Left renal cortex interstitium (tissue), 4 donors: ENCODE results near the gene PCDHGA8. TPM values are rescaled to one million over a fixed set of nuclear protein-coding genes. Genes with fewer than 3 reads are reported as not detected.
"Not testable (repeated sequence)": the region's sequence is repeated elsewhere in the genome, so short reads cannot be mapped to it uniquely, and the experiment has no call there.

Experiments used
- DNase-seq, 4 donors: peaks; one replicate each; pipeline ENCODE4 v3.0.0-alpha.2; 2013; ENCODE audit warnings: low read depth in 4 of 4, low spot score in 2 of 4, missing footprints in 1 of 4
- polyA plus RNA-seq, 4 donors: library from polyadenylated mRNA; unstranded; fragments of 120-200 nt; gene quantifications; one replicate each; pipeline ENCODE4 v1.2.1, GENCODE V29; 2013; ENCODE audit not compliant: insufficient read length in 4 of 4

Gene PCDHGA8
- under 1 TPM; 0.46 to 0.55 (median 0.51) TPM for polyA plus RNA-seq

DNA sequence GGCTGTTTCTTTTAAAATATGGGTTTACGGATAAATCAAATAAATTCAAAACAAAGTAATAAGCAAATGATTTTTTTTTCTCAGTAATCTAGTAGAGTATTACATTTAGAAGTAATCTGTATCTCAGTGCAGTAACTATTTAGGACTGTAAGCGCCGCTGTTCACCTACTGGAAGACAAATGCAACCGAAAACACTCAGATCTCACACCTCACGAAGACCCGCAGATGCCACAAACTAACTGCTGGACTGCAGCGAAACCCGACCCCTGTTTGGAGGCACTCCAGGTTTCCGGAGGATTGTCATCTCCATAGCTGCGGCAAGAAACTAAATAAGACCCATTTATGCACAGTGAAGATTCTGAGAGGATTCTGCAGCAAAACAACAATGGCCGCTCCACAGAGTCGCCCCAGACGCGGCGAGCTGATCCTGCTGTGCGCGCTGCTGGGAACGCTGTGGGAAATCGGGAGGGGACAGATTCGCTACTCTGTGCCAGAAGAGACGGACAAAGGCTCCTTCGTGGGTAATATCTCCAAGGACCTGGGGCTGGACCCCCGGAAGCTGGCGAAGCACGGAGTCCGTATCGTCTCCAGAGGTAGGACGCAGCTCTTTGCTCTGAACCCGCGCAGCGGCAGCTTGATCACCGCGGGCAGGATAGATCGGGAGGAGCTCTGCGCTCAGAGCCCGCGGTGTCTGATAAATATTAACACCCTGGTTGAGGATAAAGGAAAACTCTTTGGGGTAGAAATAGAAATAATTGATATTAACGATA is at the start of gene PCDHGA8:
TSS of gene PCDHGA8 (plus strand) at position 205 of the 770 bp plus-strand sequence. CDS start at position 386, 181 bp downstream.
- no peak for DNase-seq

DNA sequence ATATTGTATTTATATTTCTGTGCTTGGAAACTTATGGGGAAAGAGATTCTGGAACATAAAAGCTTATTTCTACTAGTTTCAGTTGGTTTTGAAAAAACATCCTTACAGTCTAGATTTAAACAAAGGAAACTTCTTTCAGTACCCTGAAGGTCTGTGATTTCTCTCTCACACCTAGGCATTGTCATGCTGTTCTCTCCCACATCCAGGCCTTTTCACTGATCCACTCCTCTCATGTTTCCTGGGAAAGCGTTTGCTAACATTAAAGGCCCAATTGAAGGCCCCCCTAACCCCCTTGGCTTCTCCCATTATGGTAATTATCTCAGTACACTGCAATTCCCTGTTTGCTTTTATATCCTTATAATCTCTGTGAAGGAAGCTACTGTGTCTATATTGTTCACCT is 49.7 kb upstream of the PCDHGA8 start:
- DNase-seq = no peak

DNA sequence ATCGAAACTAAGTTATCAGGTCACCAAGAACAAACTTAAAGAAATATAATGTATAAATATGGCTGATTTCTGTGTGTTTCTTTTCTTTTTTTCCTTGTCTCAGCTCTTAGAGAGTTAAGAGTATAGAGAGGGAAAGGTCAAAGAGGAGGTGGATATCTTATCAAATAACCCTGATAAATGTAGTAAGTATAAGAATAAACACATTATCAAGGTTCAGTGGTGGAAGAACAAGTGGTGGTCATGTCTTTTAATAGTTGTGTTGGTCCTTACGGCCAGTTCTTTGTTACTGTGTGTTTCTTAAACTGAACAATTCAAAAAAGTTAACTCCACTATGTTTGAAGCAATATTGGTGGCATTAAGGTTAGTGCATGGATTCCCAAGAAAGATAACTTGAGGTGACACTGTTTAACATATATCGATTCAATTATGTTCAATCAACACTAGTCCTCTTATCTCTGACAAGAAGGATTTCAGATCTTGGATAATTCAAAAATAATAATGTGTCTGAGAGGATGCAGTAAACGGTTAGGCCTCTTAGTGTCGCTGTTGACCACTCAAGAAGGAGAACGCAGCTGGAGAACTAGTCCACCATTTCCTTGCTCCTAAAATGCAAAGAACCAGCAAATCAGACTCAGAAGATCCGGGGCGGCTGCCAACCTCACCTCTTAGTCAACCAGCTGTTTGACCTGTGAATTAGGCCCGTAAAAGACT is 49.0 kb upstream of the PCDHGA8 start, which contains the start of gene PCDHGA3:
TSS of gene PCDHGA3 (plus strand) at position 588 of the 711 bp plus-strand sequence. CDS start 205 bp downstream, outside the sequence.
- no peak for DNase-seq

DNA sequence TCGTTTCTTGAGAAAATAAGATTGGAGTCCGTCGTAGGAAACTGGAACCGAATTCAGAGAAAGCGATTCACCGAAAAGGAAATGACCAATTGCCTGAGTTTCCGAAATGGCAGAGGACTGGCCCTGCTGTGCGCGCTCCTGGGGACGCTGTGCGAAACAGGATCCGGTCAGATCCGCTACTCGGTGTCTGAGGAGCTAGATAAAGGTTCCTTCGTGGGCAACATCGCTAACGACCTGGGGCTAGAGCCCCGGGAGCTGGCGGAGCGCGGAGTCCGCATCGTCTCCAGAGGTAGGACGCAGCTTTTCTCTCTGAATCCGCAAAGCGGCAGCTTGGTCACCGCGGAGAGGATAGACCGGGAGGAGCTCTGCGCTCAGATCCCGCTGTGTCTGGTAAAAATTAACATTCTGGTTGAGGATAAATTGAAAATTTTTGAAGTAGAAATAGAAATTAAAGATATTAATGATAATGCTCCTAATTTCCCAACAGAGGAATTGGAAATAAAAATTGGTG is 48.4 kb upstream of the PCDHGA8 start:
- DNase-seq = no peak

DNA sequence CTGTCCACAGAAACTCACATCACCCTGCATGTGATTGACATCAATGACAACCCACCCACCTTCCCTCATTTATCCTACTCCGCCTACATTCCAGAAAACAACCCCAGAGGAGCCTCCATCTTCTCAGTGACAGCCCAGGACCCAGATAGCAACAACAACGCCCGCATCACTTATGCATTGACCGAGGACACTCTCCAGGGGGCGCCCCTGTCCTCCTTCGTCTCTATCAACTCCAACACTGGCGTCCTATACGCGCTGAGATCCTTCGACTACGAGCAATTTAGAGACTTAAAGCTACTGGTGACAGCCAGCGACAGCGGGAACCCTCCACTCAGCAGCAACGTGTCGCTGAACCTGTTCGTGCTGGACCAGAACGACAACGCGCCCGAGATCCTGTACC is 47.1 kb upstream of the PCDHGA8 start:
- DNase-seq = no peak

DNA sequence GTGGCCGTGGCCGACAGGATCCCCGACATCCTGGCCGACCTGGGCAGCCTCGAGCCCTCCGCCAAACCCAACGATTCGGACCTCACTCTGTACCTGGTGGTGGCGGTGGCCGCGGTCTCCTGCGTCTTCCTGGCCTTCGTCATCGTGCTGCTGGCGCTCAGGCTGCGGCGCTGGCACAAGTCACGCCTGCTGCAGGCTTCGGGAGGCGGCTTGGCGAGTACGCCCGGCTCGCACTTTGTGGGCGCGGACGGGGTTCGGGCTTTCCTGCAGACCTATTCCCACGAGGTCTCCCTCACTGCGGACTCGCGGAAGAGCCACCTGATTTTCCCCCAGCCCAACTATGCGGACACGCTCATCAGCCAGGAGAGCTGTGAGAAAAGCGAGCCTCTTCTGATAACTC is 46.4 kb upstream of the PCDHGA8 start:
- DNase-seq = not testable (repeated sequence)

DNA sequence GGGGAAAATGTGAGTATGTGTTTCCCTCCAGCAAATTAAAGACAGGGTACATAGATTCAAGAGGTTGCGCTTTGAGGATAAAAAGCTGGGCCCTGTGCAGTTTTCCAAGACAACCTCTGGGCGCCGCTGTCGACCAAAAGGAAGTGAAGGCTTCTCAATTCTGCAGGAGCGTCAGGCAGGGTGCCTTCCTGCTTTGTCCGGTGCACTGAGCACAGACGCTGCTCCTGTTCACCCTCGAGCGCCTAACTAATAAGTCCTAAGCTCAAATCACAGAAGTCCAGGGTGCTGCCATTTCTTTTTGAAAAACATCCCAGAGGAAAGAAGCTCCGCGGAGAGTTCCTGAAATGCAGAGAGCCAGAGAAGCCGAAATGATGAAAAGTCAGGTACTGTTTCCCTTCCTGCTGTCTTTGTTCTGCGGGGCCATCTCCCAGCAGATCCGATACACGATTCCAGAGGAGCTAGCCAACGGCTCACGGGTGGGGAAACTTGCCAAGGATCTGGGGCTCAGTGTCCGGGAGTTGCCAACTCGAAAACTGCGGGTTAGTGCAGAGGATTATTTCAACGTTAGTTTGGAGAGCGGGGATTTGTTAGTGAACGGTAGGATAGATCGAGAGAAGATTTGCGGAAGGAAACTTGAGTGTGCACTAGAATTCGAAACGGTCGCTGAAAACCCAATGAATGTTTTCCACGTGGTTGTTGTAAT is 42.4 kb upstream of the PCDHGA8 start, which contains the start of gene PCDHGB1:
TSS of gene PCDHGB1 (plus strand) at position 183 of the 703 bp plus-strand sequence. CDS start at position 345, 162 bp downstream.
- DNase-seq = no peak

DNA sequence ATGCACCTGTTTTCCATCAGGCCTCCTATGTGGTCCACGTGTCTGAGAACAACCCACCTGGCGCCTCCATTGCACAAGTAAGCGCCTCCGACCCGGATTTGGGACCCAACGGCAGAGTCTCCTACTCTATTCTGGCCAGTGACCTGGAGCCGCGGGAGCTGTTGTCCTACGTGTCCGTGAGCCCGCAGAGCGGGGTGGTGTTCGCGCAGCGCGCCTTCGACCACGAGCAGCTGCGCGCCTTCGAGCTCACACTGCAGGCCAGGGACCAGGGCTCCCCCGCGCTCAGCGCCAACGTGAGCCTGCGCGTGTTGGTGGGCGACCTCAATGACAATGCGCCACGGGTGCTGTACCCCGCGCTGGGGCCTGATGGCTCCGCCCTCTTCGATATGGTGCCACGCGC is 40.8 kb upstream of the PCDHGA8 start:
- DNase-seq = no peak

DNA sequence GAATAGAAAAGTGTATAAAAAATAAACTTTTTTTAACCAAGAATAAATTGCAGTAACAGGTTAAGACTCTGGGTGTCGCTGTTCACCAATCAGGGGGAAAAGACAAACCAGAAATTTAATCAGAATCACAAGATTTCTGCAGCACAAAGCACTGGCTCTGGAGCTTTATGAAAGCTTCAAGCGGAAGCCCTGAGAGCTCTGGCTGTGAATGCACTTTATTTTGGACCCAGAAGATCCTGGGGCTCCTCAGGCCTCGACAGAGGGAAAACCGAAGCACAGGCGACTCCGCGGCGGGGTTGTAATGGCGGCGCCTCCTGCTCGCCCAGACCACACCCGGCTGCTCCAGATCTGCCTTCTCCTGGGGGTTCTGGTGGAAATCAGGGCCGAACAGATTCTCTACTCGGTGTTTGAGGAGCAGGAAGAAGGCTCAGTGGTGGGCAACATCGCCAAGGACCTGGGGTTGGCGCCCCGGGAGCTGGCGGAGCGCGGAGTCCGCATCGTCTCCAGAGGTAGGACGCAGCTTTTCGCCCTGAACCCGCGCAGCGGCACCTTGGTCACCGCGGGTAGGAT is 37.4 kb upstream of the PCDHGA8 start, which contains the start of gene PCDHGA4:
TSS of gene PCDHGA4 (plus strand) at position 122 of the 570 bp plus-strand sequence. CDS start at position 209, 87 bp downstream.
- DNase-seq = no peak

DNA sequence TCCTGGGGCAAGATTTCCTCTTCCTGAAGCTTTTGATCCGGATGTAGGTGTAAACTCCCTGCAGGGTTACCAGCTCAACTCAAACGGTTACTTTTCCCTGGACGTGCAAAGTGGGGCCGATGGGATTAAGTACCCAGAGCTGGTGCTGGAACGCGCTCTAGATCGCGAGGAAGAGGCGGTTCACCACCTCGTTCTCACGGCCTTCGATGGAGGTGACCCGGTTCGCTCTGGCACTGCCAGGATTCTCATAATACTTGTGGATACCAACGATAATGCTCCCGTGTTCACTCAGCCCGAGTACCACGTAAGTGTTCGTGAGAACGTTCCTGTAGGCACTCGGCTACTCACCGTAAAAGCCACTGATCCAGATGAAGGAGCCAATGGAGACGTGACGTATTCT is 36.8 kb upstream of the PCDHGA8 start:
- no peak for DNase-seq

DNA sequence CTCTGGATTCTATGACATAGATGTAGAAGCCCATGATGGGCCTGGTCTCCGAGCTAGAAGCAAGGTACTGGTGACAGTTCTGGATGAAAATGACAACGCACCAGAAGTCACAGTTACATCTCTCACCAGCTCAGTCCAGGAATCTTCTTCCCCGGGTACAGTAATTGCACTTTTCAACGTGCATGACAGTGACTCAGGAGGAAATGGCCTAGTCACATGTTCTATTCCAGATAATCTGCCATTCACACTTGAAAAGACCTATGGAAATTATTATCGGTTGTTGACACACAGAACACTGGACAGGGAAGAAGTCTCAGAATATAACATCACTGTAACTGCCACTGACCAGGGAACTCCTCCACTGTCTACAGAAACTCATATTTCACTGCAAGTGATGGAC is 36.3 kb upstream of the PCDHGA8 start:
- DNase-seq = no peak

DNA sequence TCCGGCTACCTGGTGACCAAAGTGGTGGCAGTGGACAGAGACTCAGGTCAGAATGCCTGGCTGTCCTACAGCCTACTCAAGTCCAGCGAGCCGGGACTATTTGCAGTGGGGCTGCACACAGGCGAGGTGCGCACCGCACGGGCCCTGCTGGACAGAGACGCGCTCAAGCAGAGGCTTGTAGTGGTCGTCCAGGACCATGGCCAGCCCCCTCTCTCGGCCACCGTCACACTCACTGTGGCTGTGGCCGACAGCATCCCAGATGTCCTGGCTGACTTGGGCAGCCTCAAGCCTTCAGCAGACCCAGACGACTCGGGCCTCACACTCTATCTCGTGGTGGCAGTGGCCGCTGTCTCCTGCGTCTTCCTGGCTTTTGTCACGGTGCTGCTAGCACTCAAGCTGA is 35.5 kb upstream of the PCDHGA8 start:
- no peak for DNase-seq

DNA sequence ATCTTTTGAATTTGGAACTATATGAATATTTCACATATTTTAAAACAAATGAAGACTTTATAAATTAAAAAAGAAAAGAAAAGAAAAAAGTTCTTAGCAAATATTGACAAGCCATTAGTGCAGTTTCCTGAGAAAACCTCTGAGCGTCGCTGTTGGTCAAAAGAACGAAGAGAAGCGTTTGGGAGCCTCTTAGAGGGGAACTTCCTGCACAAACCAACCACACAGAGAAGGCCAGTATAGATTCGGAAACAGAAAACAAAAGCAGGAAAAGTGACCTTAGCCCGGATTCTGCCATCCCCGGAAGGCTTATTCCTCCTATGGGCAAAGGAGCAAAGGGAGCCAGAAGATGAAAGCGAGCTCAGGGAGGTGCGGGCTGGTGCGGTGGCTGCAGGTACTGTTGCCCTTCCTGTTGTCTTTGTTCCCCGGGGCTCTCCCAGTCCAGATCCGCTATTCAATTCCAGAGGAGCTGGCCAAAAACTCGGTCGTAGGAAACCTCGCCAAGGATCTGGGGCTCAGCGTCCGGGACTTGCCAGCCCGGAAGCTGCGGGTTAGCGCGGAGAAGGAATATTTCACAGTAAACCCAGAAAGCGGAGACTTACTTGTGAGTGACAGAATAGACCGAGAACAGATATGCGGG is 32.5 kb upstream of the PCDHGA8 start, which contains the start of gene PCDHGB2:
TSS of gene PCDHGB2 (plus strand) at position 205 of the 637 bp plus-strand sequence. CDS start at position 347, 142 bp downstream.
- DNase-seq = no peak

DNA sequence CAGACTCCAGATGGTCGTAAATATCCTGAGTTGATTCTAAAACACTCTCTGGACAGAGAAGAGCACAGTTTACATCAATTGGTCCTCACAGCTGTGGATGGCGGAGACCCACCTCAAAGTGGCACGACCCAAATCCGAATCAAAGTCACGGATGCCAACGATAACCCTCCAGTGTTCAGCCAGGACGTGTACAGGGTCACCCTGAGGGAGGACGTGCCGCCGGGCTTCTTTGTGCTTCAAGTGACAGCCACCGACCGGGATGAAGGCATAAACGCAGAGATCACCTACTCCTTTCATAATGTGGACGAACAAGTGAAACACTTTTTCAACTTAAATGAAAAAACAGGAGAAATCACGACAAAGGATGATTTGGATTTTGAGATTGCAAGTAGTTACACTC is 31.7 kb upstream of the PCDHGA8 start:
- DNase-seq = no peak

DNA sequence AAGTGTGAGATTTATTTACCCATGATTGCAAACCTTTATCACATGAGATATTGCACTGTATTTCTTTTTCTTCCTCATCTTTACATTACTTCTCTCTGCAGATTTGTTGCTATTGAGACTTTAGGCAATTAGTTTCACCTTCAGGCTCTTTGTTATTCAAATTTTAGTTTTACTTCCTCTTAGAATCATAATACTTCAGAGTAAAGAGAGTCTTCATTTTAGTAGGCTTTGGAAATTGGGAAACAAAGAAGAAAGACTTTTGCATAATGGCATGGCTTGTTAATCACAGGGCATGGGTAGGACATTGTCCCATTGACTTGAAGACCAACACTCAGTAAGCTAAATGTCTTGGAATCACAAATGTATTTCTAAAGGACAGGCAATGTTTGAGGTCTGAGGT is 29.7 kb upstream of the PCDHGA8 start:
- DNase-seq = no peak

DNA sequence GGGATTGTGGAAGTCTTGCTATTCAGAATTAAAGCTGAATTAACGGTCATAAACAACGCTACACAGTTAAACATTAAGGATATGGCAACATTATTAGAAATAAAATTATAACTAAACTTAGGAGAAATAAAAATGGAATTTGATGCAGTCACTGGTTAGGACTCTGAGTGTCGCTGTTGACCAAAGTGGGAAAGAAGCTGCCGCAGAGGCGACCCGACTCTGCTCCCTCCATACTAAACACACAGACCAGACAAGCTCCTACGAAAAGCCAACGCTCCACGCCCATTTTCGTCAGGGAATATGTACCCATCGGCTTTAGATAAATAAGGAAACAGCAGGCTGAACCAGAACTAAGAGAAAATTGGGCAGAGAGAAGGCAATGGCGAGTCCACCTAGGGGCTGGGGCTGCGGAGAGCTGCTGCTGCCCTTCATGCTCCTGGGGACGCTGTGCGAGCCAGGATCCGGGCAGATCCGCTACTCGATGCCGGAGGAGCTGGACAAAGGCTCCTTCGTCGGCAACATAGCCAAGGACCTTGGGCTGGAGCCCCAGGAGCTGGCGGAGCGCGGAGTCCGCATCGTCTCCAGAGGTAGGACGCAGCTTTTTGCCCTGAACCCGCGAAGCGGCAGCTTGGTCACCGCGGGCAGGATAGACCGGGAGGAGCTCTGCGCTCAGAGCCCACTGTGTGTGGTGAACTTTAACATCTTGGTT is 28.3 kb upstream of the PCDHGA8 start, which contains the start of gene PCDHGA5:
TSS of gene PCDHGA5 (plus strand) at position 211 of the 709 bp plus-strand sequence. CDS start at position 380, 169 bp downstream.
- no peak for DNase-seq

DNA sequence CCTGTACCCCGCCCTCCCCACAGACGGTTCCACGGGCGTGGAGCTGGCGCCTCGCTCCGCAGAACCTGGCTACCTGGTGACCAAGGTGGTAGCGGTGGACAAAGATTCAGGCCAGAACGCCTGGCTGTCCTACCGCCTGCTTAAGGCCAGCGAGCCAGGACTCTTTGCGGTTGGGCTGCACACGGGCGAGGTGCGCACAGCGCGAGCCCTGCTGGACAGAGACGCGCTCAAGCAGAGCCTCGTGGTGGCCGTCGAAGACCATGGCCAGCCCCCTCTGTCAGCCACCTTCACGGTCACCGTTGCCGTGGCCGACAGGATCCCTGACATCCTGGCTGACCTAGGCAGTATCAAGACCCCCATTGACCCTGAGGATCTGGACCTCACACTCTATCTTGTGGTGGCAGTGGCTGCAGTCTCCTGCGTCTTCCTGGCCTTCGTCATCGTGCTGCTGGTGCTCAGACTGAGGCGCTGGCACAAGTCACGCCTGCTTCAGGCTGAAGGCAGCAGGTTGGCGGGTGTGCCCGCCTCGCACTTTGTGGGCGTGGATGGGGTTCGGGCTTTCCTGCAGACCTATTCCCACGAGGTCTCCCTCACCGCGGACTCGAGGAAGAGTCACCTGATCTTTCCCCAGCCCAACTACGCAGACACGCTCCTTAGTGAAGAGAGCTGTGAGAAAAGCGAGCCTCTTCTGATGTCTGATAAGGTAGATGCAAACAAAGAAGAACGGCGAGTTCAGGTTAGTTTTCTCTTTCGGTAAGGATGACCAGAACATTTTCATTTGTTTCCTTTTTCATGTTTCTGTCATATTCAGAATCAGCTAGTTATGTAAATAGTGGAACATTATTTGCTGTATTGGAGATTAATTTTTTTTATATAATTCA is 26.2 kb upstream of the PCDHGA8 start:
- DNase-seq = no peak
